Neural cell (in vitro differentiated cells): ENCODE results near the gene APPL1. TPM values are rescaled to one million over a fixed set of nuclear protein-coding genes. Genes with fewer than 3 reads are reported as not detected.

ENCODE experiments used
- H2AFZ ChIP-seq: fragments of 200-600, 300-800 bp; sonication (generic), shearing (Covaris generic); 2 replicates; pipeline ENCODE4 v1.6.0; 2014; ENCODE audit warnings: low read depth, mild to moderate bottlenecking, antibody characterized with exemption, low read length, moderate library complexity
- H3F3A ChIP-seq: fragments of 200-600 bp; shearing (Covaris generic); 2 replicates; pipeline ENCODE4 v1.6.1; 2016; ENCODE audit warnings: mild to moderate bottlenecking, moderate library complexity, mixed read lengths, antibody characterized with exemption, low read length; ENCODE audit not compliant: insufficient read depth, poor library complexity, severe bottlenecking
- H3K27ac ChIP-seq: fragments of 200-600, 300-800 bp; sonication (generic), shearing (Covaris generic); 2 replicates; pipeline ENCODE4 v1.5.1; 2014; ENCODE audit warnings: mild to moderate bottlenecking, low read length, moderate library complexity
- H3K27me3 ChIP-seq: fragments of 300-800, 200-600 bp; sonication (generic), shearing (Covaris generic); 2 replicates; pipeline ENCODE4 v1.6.0; 2014; ENCODE audit warnings: mild to moderate bottlenecking, low read depth, low read length, moderate library complexity; ENCODE audit not compliant: insufficient read depth
- H3K36me3 ChIP-seq: fragments of 300-800, 200-600 bp; sonication (generic), shearing (Covaris generic); 2 replicates; pipeline ENCODE4 v1.5.1; 2014; ENCODE audit warnings: mild to moderate bottlenecking, antibody characterized with exemption, low read length, moderate library complexity; ENCODE audit not compliant: insufficient read depth
- H3K4me2 ChIP-seq: fragments of 300-800, 200-600 bp; sonication (generic), shearing (Covaris generic); 2 replicates; pipeline ENCODE4 v1.6.0; 2014; ENCODE audit warnings: mild to moderate bottlenecking, low read length
- H3K4me3 ChIP-seq: fragments of 300-800, 200-600 bp; sonication (generic), shearing (Covaris generic); 2 replicates; pipeline ENCODE4 v1.5.1; 2014; ENCODE audit warnings: mild to moderate bottlenecking, low read length, moderate library complexity
- H3K79me2 ChIP-seq: fragments of 200-600 bp; shearing (Covaris generic); replicated peaks from 2 replicates; pipeline ENCODE4 v1.6.0; 2014; ENCODE audit warnings: mild to moderate bottlenecking, low read length, moderate library complexity; ENCODE audit not compliant: insufficient read depth
- H3K9ac ChIP-seq: fragments of 300-800, 200-600 bp; sonication (generic), shearing (Covaris generic); 2 replicates; pipeline ENCODE4 v1.6.1; 2016; ENCODE audit warnings: mild to moderate bottlenecking, low read length, mixed read lengths
- H3K9me2 ChIP-seq: fragments of 200-600 bp; shearing (Covaris generic); 2 replicates; pipeline ENCODE4 v1.6.1; 2016; ENCODE audit warnings: mild to moderate bottlenecking, low read length, mixed read lengths; ENCODE audit not compliant: insufficient read depth
- H3K9me3 ChIP-seq: fragments of 200-600, 300-800 bp; sonication (generic), shearing (Covaris generic); 2 replicates; pipeline ENCODE4 v1.6.1; 2016; ENCODE audit warnings: mild to moderate bottlenecking, mixed run types, low read length, moderate library complexity, mixed read lengths
- H4K20me1 ChIP-seq: fragments of 200-600 bp; shearing (Covaris generic); 2 replicates; pipeline ENCODE4 v1.6.1; 2016; ENCODE audit warnings: mild to moderate bottlenecking, mixed run types; ENCODE audit not compliant: insufficient read depth
- CTCF ChIP-seq: fragments of 450-650 bp; IDR thresholded peaks from 2 replicates; pipeline ENCODE4 v1.5.1; 2014; ENCODE audit warnings: antibody characterized with exemption, mild to moderate bottlenecking, moderate library complexity; ENCODE audit not compliant: poor library complexity, severe bottlenecking
- EP300 ChIP-seq: fragments of 450-650 bp; conservative IDR thresholded peaks from 2 replicates; pipeline ENCODE4 v1.6.1; 2014; ENCODE audit warnings: antibody characterized with exemption, mild to moderate bottlenecking, moderate library complexity; ENCODE audit not compliant: poor library complexity, severe bottlenecking
- EZH2 ChIP-seq: fragments of 200-600, 300-800 bp; shearing (Covaris generic), sonication (generic); IDR thresholded peaks from 2 replicates; pipeline ENCODE4 v1.6.1; 2014; ENCODE audit warnings: antibody characterized with exemption, low read length, borderline replicate concordance, mild to moderate bottlenecking; ENCODE audit not compliant: insufficient read depth, poor library complexity, severe bottlenecking
- MXI1 ChIP-seq: fragments of 450-650 bp; conservative IDR thresholded peaks from 2 replicates; pipeline ENCODE4 v1.6.1; 2014; ENCODE audit warnings: antibody characterized with exemption, mild to moderate bottlenecking; ENCODE audit not compliant: poor library complexity, severe bottlenecking
- POLR2AphosphoS5 ChIP-seq: IDR thresholded peaks from 2 replicates; pipeline ENCODE4 v1.6.1; 2012
- RAD21 ChIP-seq: fragments of 450-650 bp; conservative IDR thresholded peaks from 2 replicates; pipeline ENCODE4 v1.6.1; 2014; ENCODE audit warnings: antibody characterized with exemption, mild to moderate bottlenecking, moderate library complexity
- SMC3 ChIP-seq: fragments of 450-650 bp; conservative IDR thresholded peaks from 2 replicates; pipeline ENCODE4 v1.6.1; 2014; ENCODE audit warnings: antibody characterized with exemption, mild to moderate bottlenecking, moderate library complexity; ENCODE audit not compliant: poor library complexity
- TAF1 ChIP-seq: IDR thresholded peaks from 2 replicates; pipeline ENCODE4 v1.6.1; 2012; ENCODE audit warnings: low read depth
- polyA plus RNA-seq: library from polyadenylated mRNA; depleted of rRNA; stranded (reverse); fragments of >200 nt; gene quantifications from 2 replicates; pipeline ENCODE4 v1.2.3, GENCODE V29; 2014
- TF ChIP-seq, protein P1 (sequence below): IDR thresholded peaks from 2 replicates; pipeline ENCODE4 v1.6.1; 2012; ENCODE audit warnings: borderline replicate concordance

Gene APPL1
- polyA plus RNA-seq, 1 donor from 2014 or later, result 25.9 TPM

DNA sequence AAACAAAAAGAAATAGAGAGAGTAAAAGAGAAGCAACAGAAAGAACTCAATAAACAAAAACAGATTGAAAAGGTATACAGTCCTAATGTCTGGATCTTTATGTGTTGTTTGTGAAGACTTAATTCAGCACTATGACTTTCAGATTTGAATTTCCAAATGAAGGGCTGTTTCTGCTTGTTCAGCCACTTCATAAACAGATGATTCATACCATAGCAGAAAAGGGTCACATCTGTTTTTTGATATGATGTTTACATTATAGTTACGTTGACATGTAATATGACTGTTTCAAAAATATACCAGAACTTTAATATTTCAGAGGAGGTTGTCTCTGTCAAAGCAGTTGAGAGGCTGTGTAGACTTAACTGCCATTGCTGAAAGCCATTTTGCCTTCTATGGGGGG, 40.9 kb downstream of the APPL1 start:
- Histone ChIP-seq H3K9ac (no peak overlapping the region), H3K27me3 (no peaks in the 10 kb centered on the region), H3K27ac (no peak overlapping the region), H3K36me3 (peaks cover 9% of the 10 kb centered on the region), H3K9me3 (no peaks in the 10 kb centered on the region), H3K9me2 (no peaks in the 10 kb centered on the region), H4K20me1 (no peaks in the 10 kb centered on the region), H3K4me3 (no peak overlapping the region), H3K4me2 (no peak overlapping the region), H3K79me2 (no peaks in the 10 kb centered on the region), H3F3A (no peaks in the 10 kb centered on the region), H2AFZ (no peak overlapping the region)
- TF ChIP-seq, protein P1, sequence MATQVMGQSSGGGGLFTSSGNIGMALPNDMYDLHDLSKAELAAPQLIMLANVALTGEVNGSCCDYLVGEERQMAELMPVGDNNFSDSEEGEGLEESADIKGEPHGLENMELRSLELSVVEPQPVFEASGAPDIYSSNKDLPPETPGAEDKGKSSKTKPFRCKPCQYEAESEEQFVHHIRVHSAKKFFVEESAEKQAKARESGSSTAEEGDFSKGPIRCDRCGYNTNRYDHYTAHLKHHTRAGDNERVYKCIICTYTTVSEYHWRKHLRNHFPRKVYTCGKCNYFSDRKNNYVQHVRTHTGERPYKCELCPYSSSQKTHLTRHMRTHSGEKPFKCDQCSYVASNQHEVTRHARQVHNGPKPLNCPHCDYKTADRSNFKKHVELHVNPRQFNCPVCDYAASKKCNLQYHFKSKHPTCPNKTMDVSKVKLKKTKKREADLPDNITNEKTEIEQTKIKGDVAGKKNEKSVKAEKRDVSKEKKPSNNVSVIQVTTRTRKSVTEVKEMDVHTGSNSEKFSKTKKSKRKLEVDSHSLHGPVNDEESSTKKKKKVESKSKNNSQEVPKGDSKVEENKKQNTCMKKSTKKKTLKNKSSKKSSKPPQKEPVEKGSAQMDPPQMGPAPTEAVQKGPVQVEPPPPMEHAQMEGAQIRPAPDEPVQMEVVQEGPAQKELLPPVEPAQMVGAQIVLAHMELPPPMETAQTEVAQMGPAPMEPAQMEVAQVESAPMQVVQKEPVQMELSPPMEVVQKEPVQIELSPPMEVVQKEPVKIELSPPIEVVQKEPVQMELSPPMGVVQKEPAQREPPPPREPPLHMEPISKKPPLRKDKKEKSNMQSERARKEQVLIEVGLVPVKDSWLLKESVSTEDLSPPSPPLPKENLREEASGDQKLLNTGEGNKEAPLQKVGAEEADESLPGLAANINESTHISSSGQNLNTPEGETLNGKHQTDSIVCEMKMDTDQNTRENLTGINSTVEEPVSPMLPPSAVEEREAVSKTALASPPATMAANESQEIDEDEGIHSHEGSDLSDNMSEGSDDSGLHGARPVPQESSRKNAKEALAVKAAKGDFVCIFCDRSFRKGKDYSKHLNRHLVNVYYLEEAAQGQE, result no peak
- TF ChIP-seq EP300 (no peak), POLR2AphosphoS5 (no peak), EZH2 (no peak), RAD21 (no peak), MXI1 (no peak), SMC3 (no peak), CTCF (no peak), TAF1 (no peak)

GRCh38 chr3:57274845-57275244, 47.3 kb downstream of the APPL1 start:
- Histone ChIP-seq H2AFZ (no peak overlapping the region), H3K27me3 (no peaks in the 10 kb centered on the region), H3K9ac (no peak overlapping the region), H3K9me3 (no peaks in the 10 kb centered on the region), H3K36me3 (peaks cover 4% of the 10 kb centered on the region), H4K20me1 (no peaks in the 10 kb centered on the region), H3F3A (no peaks in the 10 kb centered on the region), H3K4me3 (no peak overlapping the region), H3K79me2 (no peaks in the 10 kb centered on the region), H3K27ac (no peak overlapping the region), H3K4me2 (no peak overlapping the region), H3K9me2 (no peaks in the 10 kb centered on the region)
- TF ChIP-seq EP300 (no peak), SMC3 (no peak), MXI1 (no peak), TAF1 (no peak), RAD21 (no peak), POLR2AphosphoS5 (no peak), CTCF (no peak), EZH2 (no peak)
- TF ChIP-seq, protein P1, result no peak
